OCI-LY3 (cell line): Measurements from ENCODE around the gene DHRS11.

Experiments
- EZH2phosphoT487 ChIP-seq: fragments of 200-600 bp; shearing (Covaris generic); IDR thresholded peaks from 2 replicates; pipeline ENCODE4 v1.6.1; 2018; ENCODE audit warnings: antibody characterized with exemption, mixed run types, low read depth
- TF ChIP-seq, protein P1 (sequence below): fragments of 200-600, 300-600 bp; sonication (generic); IDR thresholded peaks from 2 replicates; pipeline ENCODE4 v1.5.1; 2014; ENCODE audit warnings: antibody characterized with exemption, low read length, low read depth

DNA sequence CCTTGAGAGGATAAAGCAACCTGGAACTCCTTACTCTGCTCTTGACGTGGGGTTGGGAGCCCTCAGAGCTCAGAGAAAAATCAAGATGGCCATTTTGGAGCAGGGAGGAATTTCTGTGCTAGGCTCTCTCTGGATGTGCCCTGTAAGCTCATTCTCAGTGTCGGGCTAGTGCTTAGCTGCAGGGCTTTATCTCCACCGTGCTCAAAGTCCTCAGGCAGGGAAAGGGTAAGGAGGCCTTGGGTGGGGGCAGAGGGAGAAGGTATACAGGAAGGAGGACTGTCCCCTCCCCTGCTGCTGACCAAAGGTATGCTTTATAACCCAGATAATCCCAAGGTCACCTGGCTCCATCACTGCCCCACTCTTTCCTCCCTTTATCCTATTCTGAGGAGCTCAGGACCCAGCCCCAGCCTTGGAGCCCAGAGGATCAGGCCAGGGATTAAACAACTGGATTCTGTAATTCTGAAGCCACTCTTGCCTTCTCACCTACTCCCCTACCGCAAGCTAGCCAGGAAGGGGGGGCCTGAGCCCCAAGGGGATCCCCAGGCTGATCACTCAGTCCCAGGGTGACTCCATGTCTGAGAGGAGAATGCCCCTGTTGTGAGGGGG lies 1.1 kb downstream of the DHRS11 start:
- TF ChIP-seq, protein P1, sequence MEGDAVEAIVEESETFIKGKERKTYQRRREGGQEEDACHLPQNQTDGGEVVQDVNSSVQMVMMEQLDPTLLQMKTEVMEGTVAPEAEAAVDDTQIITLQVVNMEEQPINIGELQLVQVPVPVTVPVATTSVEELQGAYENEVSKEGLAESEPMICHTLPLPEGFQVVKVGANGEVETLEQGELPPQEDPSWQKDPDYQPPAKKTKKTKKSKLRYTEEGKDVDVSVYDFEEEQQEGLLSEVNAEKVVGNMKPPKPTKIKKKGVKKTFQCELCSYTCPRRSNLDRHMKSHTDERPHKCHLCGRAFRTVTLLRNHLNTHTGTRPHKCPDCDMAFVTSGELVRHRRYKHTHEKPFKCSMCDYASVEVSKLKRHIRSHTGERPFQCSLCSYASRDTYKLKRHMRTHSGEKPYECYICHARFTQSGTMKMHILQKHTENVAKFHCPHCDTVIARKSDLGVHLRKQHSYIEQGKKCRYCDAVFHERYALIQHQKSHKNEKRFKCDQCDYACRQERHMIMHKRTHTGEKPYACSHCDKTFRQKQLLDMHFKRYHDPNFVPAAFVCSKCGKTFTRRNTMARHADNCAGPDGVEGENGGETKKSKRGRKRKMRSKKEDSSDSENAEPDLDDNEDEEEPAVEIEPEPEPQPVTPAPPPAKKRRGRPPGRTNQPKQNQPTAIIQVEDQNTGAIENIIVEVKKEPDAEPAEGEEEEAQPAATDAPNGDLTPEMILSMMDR, result no peak
- TF ChIP-seq EZH2phosphoT487, result no peak
